WTC11 (cell line): ENCODE results near the gene TUBD1. TPM values are rescaled to one million over a fixed set of nuclear protein-coding genes. Genes with fewer than 3 reads are reported as not detected.
"Not testable (repeated sequence)": the region's sequence is repeated elsewhere in the genome, so short reads cannot be mapped to it uniquely, and the experiment has no call there.

Experiments used
- ATAC-seq: fragments of 200-7000 bp; cut with Tn5 transposase; 2 replicates; pipeline ENCODE4 v1.10.0; 2021; ENCODE audit warnings: mild to moderate bottlenecking, moderate library complexity
- CTCF ChIA-PET: fragments of 300-600 bp; sonication (Branson Sonifier 250); formaldehyde crosslinking; loops from one replicate; lab custom pipeline; 2021; ENCODE audit warnings: antibody characterized with exemption; lab: Charles Lee
- POLR2A ChIA-PET: fragments of 350-600 bp; sonication (Branson Sonifier 250); formaldehyde crosslinking; loops from one replicate; lab custom pipeline; 2021; ENCODE audit warnings: antibody characterized with exemption; lab: Charles Lee
- DNase-seq: peaks from one replicate; pipeline ENCODE4 v3.0.0; 2021; ENCODE audit warnings: low spot score
- H3K27ac Mint-ChIP-seq: 2 replicates; pipeline ENCODE4 v1.8.0; 2021; ENCODE audit warnings: mixed read lengths
- H3K27me3 Mint-ChIP-seq: 2 replicates; pipeline ENCODE4 v1.8.0; 2021; ENCODE audit warnings: low read depth, mild to moderate bottlenecking, moderate library complexity, mixed read lengths
- H3K36me3 Mint-ChIP-seq: 2 replicates; pipeline ENCODE4 v1.8.0; 2021; ENCODE audit warnings: mixed read lengths
- H3K4me1 Mint-ChIP-seq: 2 replicates; pipeline ENCODE4 v1.8.0; 2022; ENCODE audit warnings: mixed read lengths
- H3K4me3 Mint-ChIP-seq: 2 replicates; pipeline ENCODE4 v1.8.0; 2021; ENCODE audit warnings: mild to moderate bottlenecking, moderate library complexity, mixed read lengths
- H3K9me3 Mint-ChIP-seq: 2 replicates; pipeline ENCODE4 v1.8.0; 2021; ENCODE audit warnings: mixed read lengths
- CREM ChIP-seq: sonication (generic); formaldehyde crosslinking; IDR thresholded peaks from 2 replicates; pipeline ENCODE4 v1.8.1; 2022; ENCODE audit warnings: mild to moderate bottlenecking, missing genetic modification reagents, moderate library complexity
- ERG ChIP-seq: fragments of 250-450 bp; sonication (Bioruptor Pico); IDR thresholded peaks from 2 replicates; pipeline ENCODE4 v1.8.0; 2021; ENCODE audit warnings: mild to moderate bottlenecking
- FOXJ3 ChIP-seq: sonication (generic); formaldehyde crosslinking; IDR thresholded peaks from 2 replicates; pipeline ENCODE4 v1.9.0; 2021; ENCODE audit warnings: missing genetic modification reagents, mild to moderate bottlenecking, borderline replicate concordance
- GABPB1 ChIP-seq: sonication (generic); formaldehyde crosslinking; IDR thresholded peaks from 2 replicates; pipeline ENCODE4 v1.8.1; 2023; ENCODE audit warnings: mild to moderate bottlenecking, missing genetic modification reagents
- JUN ChIP-seq: sonication (generic); formaldehyde crosslinking; IDR thresholded peaks from 2 replicates; pipeline ENCODE4 v1.8.0; 2023; ENCODE audit warnings: mild to moderate bottlenecking, missing genetic modification reagents
- NR1H2 ChIP-seq: sonication (generic); formaldehyde crosslinking; IDR thresholded peaks from 2 replicates; pipeline ENCODE4 v1.9.0; 2021; ENCODE audit warnings: mild to moderate bottlenecking, moderate library complexity, missing genetic modification reagents
- PRRX2 ChIP-seq: fragments of 250-450 bp; sonication (Bioruptor Pico); IDR thresholded peaks from 2 replicates; pipeline ENCODE4 v1.8.0; 2021; ENCODE audit warnings: mild to moderate bottlenecking
- ZBTB21 ChIP-seq: sonication (generic); formaldehyde crosslinking; IDR thresholded peaks from 2 replicates; pipeline ENCODE4 v1.8.1; 2023; ENCODE audit warnings: mild to moderate bottlenecking, missing genetic modification reagents, borderline replicate concordance
- ZNF121 ChIP-seq: sonication (generic); formaldehyde crosslinking; IDR thresholded peaks from 2 replicates; pipeline ENCODE4 v1.8.0; 2023; ENCODE audit warnings: missing genetic modification reagents
- ZNF138 ChIP-seq: sonication (generic); formaldehyde crosslinking; conservative IDR thresholded peaks from 2 replicates; pipeline ENCODE4 v1.8.1; 2022; ENCODE audit warnings: mild to moderate bottlenecking, moderate library complexity, missing genetic modification reagents
- ZNF423 ChIP-seq: fragments of 250-450 bp; sonication (Bioruptor Pico); IDR thresholded peaks from 2 replicates; pipeline ENCODE4 v2.1.2; 2022; ENCODE audit warnings: mild to moderate bottlenecking, moderate library complexity
- total RNA-seq: library from RNA; stranded (reverse); gene quantifications from 3 replicates; pipeline ENCODE4 v1.2.3, GENCODE V29; 2021
- TF ChIP-seq, protein P1 (sequence below): sonication (generic); formaldehyde crosslinking; IDR thresholded peaks from 2 replicates; pipeline ENCODE4 v1.8.0; 2022; ENCODE audit warnings: mild to moderate bottlenecking, missing genetic modification reagents
- TF ChIP-seq, protein P2 (sequence below): fragments of 250-450 bp; sonication (Bioruptor Pico); IDR thresholded peaks from 2 replicates; pipeline ENCODE4 v1.9.0; 2021; ENCODE audit warnings: moderate library complexity, mild to moderate bottlenecking, inconsistent platforms, borderline replicate concordance
- TF ChIP-seq, protein P3 (sequence below): sonication (generic); formaldehyde crosslinking; IDR thresholded peaks from 2 replicates; pipeline ENCODE4 v1.8.1; 2022; ENCODE audit warnings: mild to moderate bottlenecking, moderate library complexity, missing genetic modification reagents

TUBD1 gene
- total RNA-seq, 1 experiment from 2014 or later, result 12.0 TPM

- no peaks in the 10 kb centered on the region for H3K9me3 Mint-ChIP-seq
- ChIA-PET CTCF (interaction anchor here (0.6 to 2.4 kb wide), 11 partner anchors 10 to 183 kb away, joined by 3 to 24 read pairs (median 6); no protein-coding TSS in a partner anchor), POLR2A (interaction anchor here (1.0 to 1.9 kb wide), 3 partner anchors 13 to 16 kb away, joined by 5 to 8 read pairs (median 5); no protein-coding TSS in a partner anchor)
- DNase-seq (peak; percentile 56), ATAC-seq (peak; percentile 92)
- H3K4me1 Mint-ChIP-seq, result peaks cover 43% of the 10 kb centered on the region
- H3K36me3 Mint-ChIP-seq, result no peaks in the 10 kb centered on the region
- H3K27me3 Mint-ChIP-seq, result no peaks in the 10 kb centered on the region; the same call in 1 of the 2 replicates
- TF ChIP-seq, protein P1, sequence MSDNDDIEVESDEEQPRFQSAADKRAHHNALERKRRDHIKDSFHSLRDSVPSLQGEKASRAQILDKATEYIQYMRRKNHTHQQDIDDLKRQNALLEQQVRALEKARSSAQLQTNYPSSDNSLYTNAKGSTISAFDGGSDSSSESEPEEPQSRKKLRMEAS (CRISPR knock-in tag), result peak; percentile 33; the same call in 1 of the 2 replicates
- TF ChIP-seq ZNF121, result no peak
- TF ChIP-seq CREM (CRISPR knock-in tag), result no peak
- TF ChIP-seq PRRX2 (CRISPR knock-in tag), result no peak
- peak; percentile 90 for TF ChIP-seq GABPB1 (CRISPR knock-in tag)
- no peak for TF ChIP-seq JUN (CRISPR knock-in tag)
- no peak overlapping the region for H3K4me3 Mint-ChIP-seq
- peak overlapping the region; percentile 86 for H3K27ac Mint-ChIP-seq
These were observed 39.4 kb downstream of the TUBD1 start for GRCh38 chr17:59853168-59853918.

DNA sequence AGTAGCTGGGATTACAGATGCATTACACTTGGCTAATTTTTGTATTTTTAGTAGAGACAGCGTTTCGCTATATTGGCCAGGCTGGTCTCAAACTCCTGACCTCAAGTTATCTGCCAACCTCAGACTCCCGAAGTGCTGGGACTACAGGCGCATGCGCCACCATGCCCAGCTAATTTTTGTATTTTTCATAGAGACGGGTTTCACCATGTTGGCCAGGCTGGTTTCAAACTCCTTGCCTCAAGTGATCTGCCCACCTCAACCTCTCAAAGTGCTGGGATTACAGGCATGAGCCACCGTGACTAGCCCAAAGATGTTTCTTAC, 39.9 kb downstream of the TUBD1 start:
- not testable (repeated sequence) for ATAC-seq, H3K36me3 Mint-ChIP-seq, DNase-seq, H3K9me3 Mint-ChIP-seq, H3K4me3 Mint-ChIP-seq, H3K27me3 Mint-ChIP-seq
- Mint-ChIP-seq H3K4me1 (peaks cover 43% of the 10 kb centered on the region), H3K27ac (peak overlapping the region; percentile 86)
- POLR2A ChIA-PET, result interaction anchor here (1.0 to 1.9 kb wide), 3 partner anchors 12 to 15 kb away, joined by 5 to 8 read pairs (median 5); no protein-coding TSS in a partner anchor
- CTCF ChIA-PET, result interaction anchor here (1.3 to 2.4 kb wide), 5 partner anchors 13 to 100 kb away, joined by 6 to 24 read pairs (median 6); no protein-coding TSS in a partner anchor

DNA sequence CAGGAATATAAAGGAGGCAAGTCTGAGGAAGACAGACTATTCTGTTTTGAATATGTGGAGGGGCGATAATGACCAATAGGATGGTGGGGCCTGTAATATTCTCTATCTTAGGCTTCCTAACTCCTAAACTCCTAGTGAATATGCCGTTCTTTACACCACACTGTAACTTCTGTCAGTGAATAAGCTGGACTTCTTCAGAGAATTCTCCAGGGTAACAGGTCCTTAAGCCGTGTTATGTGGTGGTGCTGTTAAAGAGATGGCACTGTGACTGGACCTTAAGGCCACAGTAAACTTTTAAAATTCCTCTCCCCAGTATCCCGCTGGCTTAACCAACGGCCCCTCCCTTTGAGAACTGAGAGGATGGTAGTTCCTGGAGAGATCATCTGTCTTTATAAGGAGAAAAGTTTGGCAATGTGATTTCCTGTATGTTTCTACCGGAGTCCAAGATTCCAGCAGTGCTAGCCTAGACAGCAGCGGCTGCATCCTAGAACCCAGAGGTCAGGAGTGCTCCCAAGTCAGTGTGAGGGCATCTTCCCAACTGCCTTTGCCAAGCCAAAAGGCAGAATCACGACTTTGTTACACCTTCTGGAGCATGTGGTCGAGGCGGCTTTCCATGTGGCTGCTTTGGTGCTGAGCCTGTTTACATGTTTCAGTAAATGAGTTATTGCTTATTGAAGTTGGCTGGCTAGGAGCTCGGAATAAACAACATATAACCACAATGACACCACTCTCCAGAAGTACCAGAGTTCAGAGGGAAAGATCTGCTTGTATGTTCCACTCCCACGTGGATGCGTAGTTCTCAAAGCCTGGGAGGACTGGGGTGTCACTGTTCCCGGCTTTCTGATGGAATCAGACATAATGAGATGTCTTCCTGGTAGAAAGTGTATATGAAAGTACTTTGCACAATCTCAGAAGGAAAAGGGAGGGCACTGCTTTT, 41.0 kb downstream of the TUBD1 start:
- TF ChIP-seq, protein P1 (CRISPR knock-in tag), result 0 out of 2 replicates have a peak, but pooled peaks have one; percentile 25
- TF ChIP-seq, protein P2, sequence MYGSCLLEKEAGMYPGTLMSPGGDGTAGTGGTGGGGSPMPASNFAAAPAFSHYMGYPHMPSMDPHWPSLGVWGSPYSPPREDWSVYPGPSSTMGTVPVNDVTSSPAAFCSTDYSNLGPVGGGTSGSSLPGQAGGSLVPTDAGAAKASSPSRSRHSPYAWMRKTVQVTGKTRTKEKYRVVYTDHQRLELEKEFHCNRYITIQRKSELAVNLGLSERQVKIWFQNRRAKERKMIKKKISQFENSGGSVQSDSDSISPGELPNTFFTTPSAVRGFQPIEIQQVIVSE, result no peak
- TF ChIP-seq, all 79 proteins: peak for 1
- ATAC-seq, result no peak
- no peak overlapping the region for H3K4me3 Mint-ChIP-seq
- H3K27me3 Mint-ChIP-seq, result no peaks in the 10 kb centered on the region; the same call in 1 of the 2 replicates
- CTCF ChIA-PET, result interaction anchor here (2.4 kb wide), 2 partner anchors 12 to 99 kb away, joined by 13 to 24 read pairs; no protein-coding TSS in a partner anchor
- no peaks in the 10 kb centered on the region for H3K36me3 Mint-ChIP-seq
- DNase-seq, result no peak
- H3K4me1 Mint-ChIP-seq, result peaks cover 44% of the 10 kb centered on the region
- no peaks in the 10 kb centered on the region for H3K9me3 Mint-ChIP-seq
- no peak overlapping the region for H3K27ac Mint-ChIP-seq
- POLR2A ChIA-PET, result no interaction called here

GRCh38 chr17:59850311-59850710, 42.4 kb downstream of the TUBD1 start:
- ChIA-PET POLR2A (interaction anchor here (0.6 to 1.2 kb wide), 3 partner anchors 10 to 1102 kb away, joined by 3 to 4 read pairs (median 3); no protein-coding TSS in a partner anchor), CTCF (interaction anchor here (0.6 to 1.1 kb wide), 7 partner anchors 9 to 118 kb away, joined by 3 to 4 read pairs (median 3); no protein-coding TSS in a partner anchor)
- not testable (repeated sequence) for H3K4me3 Mint-ChIP-seq

DNA sequence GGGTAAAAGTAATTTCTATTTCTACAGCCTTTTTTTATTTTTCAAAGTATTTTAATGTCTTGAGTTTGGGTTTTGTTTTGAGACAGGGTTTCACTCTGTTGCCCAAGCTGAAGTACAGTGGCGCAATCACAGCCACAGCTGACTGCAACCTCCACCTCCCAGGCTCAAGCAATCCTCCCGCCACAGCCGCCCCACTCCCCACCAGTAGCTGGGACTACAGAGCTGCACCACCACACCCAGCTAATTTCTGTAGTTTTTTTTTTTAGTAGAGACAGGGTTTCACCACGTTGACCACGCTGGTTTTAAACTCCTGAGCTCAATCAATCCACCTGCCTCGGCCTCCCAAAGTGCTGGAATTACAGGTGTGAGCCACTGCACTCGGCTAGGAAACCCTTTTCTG, 44.0 kb downstream of the TUBD1 start:
- no peaks in the 10 kb centered on the region for H3K9me3 Mint-ChIP-seq
- H3K4me3 Mint-ChIP-seq, result no peak overlapping the region
- H3K4me1 Mint-ChIP-seq, result peaks cover 60% of the 10 kb centered on the region
- H3K27me3 Mint-ChIP-seq, result no peaks in the 10 kb centered on the region; the same call in 1 of the 2 replicates
- CTCF ChIA-PET, result interaction anchor here (0.8 to 1.0 kb wide), 2 partner anchors 8 to 188 kb away, joined by 3 to 4 read pairs; no protein-coding TSS in a partner anchor
- H3K27ac Mint-ChIP-seq, result peak overlapping the region; percentile 69; the same call in 1 of the 2 replicates
- TF ChIP-seq, protein P3, sequence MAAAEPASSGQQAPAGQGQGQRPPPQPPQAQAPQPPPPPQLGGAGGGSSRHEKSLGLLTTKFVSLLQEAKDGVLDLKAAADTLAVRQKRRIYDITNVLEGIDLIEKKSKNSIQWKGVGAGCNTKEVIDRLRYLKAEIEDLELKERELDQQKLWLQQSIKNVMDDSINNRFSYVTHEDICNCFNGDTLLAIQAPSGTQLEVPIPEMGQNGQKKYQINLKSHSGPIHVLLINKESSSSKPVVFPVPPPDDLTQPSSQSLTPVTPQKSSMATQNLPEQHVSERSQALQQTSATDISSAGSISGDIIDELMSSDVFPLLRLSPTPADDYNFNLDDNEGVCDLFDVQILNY (CRISPR knock-in tag), result no peak
- TF ChIP-seq FOXJ3 (CRISPR knock-in tag), result no peak
- no peak for TF ChIP-seq ZNF121
- TF ChIP-seq ZNF138 (CRISPR knock-in tag), result no peak
- TF ChIP-seq ERG (CRISPR knock-in tag), result no peak
- peak; percentile 82 for TF ChIP-seq GABPB1 (CRISPR knock-in tag)
- TF ChIP-seq ZNF423 (CRISPR knock-in tag), result no peak
- no peak for TF ChIP-seq ZBTB21
- no peak for TF ChIP-seq NR1H2 (CRISPR knock-in tag)
- H3K36me3 Mint-ChIP-seq, result no peaks in the 10 kb centered on the region
- POLR2A ChIA-PET, result no interaction called here
- no peak for ATAC-seq
- DNase-seq, result no peak

More at GRCh38 chr17:59850311-59850710, 42.4 kb downstream of the TUBD1 start:
- H3K4me1 Mint-ChIP-seq, result peaks cover 55% of the 10 kb centered on the region
- not testable (repeated sequence) for H3K9me3 Mint-ChIP-seq, H3K27me3 Mint-ChIP-seq, H3K36me3 Mint-ChIP-seq, ATAC-seq, DNase-seq, H3K27ac Mint-ChIP-seq
